K562 (cell line): ENCODE measurements around the gene ETV3L. TPM values are rescaled to one million over a fixed set of nuclear protein-coding genes. Genes with fewer than 3 reads are reported as not detected.

ENCODE experiments used
- BCOR ChIP-seq: fragments of 450-650 bp; IDR thresholded peaks from 2 replicates; pipeline ENCODE4 v1.6.1; 2016
- HDAC3 ChIP-seq: fragments of 450-650 bp; IDR thresholded peaks from 2 replicates; pipeline ENCODE4 v1.6.1; 2018; ENCODE audit warnings: borderline replicate concordance, mild to moderate bottlenecking, moderate library complexity; ENCODE audit not compliant: partially characterized antibody
- KDM5B ChIP-seq: fragments of 200-600 bp; sonication (generic); IDR thresholded peaks from 2 replicates; pipeline ENCODE4 v1.6.1; 2012; ENCODE audit warnings: low read depth, mild to moderate bottlenecking, moderate library complexity, low read length, control low read depth, inconsistent platforms; ENCODE audit not compliant: insufficient replicate concordance
- SIN3A ChIP-seq, 2 experiments: fragments of 150-350 bp in 1 of 2; IDR thresholded peaks; 2 replicates each; pipeline ENCODE4 v1.6.1; 2011 to 2016; ENCODE audit warnings: borderline replicate concordance in 2 of 2, low read depth in 2 of 2, low read length in 2 of 2, mild to moderate bottlenecking in 2 of 2, moderate library complexity in 2 of 2; ENCODE audit not compliant: control insufficient read depth in 1 of 2
- TAF1 ChIP-seq: IDR thresholded peaks from 2 replicates; pipeline ENCODE4 v1.6.1; 2011; ENCODE audit warnings: mild to moderate bottlenecking, low read length, moderate library complexity; ENCODE audit not compliant: insufficient read depth, control insufficient read depth, severe bottlenecking; ENCODE audit errors: extremely low read depth
- ZNF431 ChIP-seq: sonication (generic); formaldehyde crosslinking; IDR thresholded peaks from 2 replicates; pipeline ENCODE4 v1.8.0; 2022; ENCODE audit warnings: mild to moderate bottlenecking, missing genetic modification reagents
- polyA plus RNA-seq, 8 experiments: library from polyadenylated mRNA; depleted of rRNA in 4 of 8; stranded (reverse) in 5 of 8; unstranded in 3 of 8; fragments of >200 nt; fragmentation: Nextera tagmentation in 2 of 8; fragmentation: Illumina TruSeq in 1 of 8; extraction: Ambion mirVana in 2 of 8; extraction: Trizol in 1 of 8; gene quantifications; 2 replicates each; pipeline versions ENCODE4 v1.2.1 to v1.2.3, GENCODE V29; 2011 to 2014; ENCODE audit warnings: inconsistent platforms in 1 of 8, missing spikeins in 1 of 8
- total RNA-seq, 7 experiments: library from RNA; depleted of rRNA in 6 of 7; stranded (reverse); fragments of >200 nt in 6 of 7; fragmentation: Illumina TruSeq in 2 of 7; extraction: Trizol in 2 of 7; gene quantifications; 2 replicates each; pipeline versions ENCODE4 v1.2.1 to v1.2.3, GENCODE V29; 2011 to 2021; ENCODE audit warnings: low replicate concordance in 1 of 7
- TF ChIP-seq, protein P1 (sequence below): fragments of 250-450 bp; sonication (Bioruptor Pico); IDR thresholded peaks from 2 replicates; pipeline ENCODE4 v1.4.0; 2020
- TF ChIP-seq, protein P2 (sequence below), 2 experiments: fragments of 150-350 bp in 1 of 2; IDR thresholded peaks; 2 replicates each; pipeline ENCODE4 v1.6.1; 2012 to 2016; ENCODE audit warnings: low read depth in 2 of 2, low read length in 2 of 2, mild to moderate bottlenecking in 1 of 2, moderate library complexity in 1 of 2
- TF ChIP-seq, protein P3 (sequence below): sonication (generic); formaldehyde crosslinking; IDR thresholded peaks from 2 replicates; pipeline ENCODE4 v1.8.1; 2023; ENCODE audit warnings: mild to moderate bottlenecking, missing genetic modification reagents
- TF ChIP-seq, protein P4 (sequence below): IDR thresholded peaks from 2 replicates; pipeline ENCODE4 v1.6.1; 2014; ENCODE audit warnings: antibody characterized with exemption

ETV3L gene
- total and polyA plus RNA-seq, 9 of the 15 experiments (the other 6 are each of a cell fraction or from before 2014, with no cell fraction given): not detected

DNA sequence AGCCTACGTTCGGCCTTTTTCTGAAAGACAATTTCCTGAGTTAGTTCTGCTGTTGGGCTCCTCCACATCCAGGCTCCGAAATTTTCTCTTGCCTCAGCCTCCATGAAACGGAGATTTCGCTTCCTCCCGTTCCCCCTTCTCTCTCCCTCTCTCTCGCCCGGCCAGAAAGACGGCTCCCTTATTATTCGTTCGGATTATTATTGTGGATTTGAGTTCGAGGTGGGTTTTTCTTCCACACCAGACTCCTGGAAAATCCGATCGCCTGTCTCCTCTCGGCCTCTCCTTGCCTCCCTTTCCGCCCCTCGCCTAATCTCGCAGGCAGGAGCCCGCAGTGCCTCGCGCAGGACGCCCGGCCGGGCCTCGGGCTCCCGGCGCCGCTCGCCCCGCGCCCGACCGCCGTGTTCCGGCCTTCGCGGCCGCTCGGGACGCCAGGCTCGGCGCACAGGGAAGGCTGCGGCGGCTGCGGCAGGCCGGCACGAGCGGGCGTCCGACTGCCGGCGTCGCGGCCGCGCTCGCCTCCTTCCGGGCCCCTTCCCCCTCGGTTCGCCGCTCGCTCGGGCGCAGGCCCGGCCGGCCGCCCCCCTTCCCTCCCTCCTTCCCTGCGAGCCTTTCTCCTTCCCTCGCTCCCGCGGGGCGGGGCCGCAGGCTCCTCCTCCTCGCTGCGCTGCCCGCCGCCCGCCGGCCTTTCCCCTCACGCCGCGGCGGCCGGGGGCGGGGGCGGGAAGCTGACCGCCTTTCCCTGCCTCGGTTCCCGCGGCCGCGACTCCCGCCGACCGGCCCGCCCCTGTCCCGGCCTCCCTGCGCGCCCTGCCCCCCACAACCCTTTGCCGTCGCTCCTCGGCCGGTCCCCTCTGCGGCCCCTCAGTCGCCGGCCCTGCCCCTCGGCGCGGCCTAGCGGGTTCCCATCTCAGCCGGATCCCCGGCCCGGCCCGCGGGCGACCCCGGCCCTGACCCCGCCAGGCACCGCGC is 54.1 kb downstream of the ETV3L start, which contains the start of gene ARHGEF11 (continued):
- TF ChIP-seq, protein P1, sequence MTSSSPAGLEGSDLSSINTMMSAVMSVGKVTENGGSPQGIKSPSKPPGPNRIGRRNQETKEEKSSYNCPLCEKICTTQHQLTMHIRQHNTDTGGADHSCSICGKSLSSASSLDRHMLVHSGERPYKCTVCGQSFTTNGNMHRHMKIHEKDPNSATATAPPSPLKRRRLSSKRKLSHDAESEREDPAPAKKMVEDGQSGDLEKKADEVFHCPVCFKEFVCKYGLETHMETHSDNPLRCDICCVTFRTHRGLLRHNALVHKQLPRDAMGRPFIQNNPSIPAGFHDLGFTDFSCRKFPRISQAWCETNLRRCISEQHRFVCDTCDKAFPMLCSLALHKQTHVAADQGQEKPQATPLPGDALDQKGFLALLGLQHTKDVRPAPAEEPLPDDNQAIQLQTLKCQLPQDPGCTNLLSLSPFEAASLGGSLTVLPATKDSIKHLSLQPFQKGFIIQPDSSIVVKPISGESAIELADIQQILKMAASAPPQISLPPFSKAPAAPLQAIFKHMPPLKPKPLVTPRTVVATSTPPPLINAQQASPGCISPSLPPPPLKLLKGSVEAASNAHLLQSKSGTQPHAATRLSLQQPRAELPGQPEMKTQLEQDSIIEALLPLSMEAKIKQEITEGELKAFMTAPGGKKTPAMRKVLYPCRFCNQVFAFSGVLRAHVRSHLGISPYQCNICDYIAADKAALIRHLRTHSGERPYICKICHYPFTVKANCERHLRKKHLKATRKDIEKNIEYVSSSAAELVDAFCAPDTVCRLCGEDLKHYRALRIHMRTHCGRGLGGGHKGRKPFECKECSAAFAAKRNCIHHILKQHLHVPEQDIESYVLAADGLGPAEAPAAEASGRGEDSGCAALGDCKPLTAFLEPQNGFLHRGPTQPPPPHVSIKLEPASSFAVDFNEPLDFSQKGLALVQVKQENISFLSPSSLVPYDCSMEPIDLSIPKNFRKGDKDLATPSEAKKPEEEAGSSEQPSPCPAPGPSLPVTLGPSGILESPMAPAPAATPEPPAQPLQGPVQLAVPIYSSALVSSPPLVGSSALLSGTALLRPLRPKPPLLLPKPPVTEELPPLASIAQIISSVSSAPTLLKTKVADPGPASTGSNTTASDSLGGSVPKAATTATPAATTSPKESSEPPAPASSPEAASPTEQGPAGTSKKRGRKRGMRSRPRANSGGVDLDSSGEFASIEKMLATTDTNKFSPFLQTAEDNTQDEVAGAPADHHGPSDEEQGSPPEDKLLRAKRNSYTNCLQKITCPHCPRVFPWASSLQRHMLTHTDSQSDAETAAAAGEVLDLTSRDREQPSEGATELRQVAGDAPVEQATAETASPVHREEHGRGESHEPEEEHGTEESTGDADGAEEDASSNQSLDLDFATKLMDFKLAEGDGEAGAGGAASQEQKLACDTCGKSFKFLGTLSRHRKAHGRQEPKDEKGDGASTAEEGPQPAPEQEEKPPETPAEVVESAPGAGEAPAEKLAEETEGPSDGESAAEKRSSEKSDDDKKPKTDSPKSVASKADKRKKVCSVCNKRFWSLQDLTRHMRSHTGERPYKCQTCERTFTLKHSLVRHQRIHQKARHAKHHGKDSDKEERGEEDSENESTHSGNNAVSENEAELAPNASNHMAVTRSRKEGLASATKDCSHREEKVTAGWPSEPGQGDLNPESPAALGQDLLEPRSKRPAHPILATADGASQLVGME: 0 out of 2 replicates have a peak, but pooled peaks have one; percentile 39
- no peak for TF ChIP-seq ZNF431
- TF ChIP-seq HDAC3: no peak
- TF ChIP-seq BCOR: peak; percentile 24; the same call in 1 of the 2 replicates
- TF ChIP-seq, protein P2, sequence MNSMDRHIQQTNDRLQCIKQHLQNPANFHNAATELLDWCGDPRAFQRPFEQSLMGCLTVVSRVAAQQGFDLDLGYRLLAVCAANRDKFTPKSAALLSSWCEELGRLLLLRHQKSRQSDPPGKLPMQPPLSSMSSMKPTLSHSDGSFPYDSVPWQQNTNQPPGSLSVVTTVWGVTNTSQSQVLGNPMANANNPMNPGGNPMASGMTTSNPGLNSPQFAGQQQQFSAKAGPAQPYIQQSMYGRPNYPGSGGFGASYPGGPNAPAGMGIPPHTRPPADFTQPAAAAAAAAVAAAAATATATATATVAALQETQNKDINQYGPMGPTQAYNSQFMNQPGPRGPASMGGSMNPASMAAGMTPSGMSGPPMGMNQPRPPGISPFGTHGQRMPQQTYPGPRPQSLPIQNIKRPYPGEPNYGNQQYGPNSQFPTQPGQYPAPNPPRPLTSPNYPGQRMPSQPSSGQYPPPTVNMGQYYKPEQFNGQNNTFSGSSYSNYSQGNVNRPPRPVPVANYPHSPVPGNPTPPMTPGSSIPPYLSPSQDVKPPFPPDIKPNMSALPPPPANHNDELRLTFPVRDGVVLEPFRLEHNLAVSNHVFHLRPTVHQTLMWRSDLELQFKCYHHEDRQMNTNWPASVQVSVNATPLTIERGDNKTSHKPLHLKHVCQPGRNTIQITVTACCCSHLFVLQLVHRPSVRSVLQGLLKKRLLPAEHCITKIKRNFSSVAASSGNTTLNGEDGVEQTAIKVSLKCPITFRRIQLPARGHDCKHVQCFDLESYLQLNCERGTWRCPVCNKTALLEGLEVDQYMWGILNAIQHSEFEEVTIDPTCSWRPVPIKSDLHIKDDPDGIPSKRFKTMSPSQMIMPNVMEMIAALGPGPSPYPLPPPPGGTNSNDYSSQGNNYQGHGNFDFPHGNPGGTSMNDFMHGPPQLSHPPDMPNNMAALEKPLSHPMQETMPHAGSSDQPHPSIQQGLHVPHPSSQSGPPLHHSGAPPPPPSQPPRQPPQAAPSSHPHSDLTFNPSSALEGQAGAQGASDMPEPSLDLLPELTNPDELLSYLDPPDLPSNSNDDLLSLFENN (IDR thresholded peaks at IDR 0.05; ENCODE audit: low read depth in 2 of 2, low read length in 2 of 2): no peak; a peak in 1 of 4 replicates
- peak; percentile 54 for TF ChIP-seq TAF1
- peak; percentile 73 for TF ChIP-seq KDM5B
- TF ChIP-seq SIN3A (IDR thresholded peaks at IDR 0.05; ENCODE audit: borderline replicate concordance in 2 of 2, control insufficient read depth in 1 of 2, low read depth in 2 of 2, low read length in 2 of 2): 0 out of 4 replicates have a peak, but pooled peaks of 1 of the 2 experiments have one; percentile 42
- TF ChIP-seq, protein P3, sequence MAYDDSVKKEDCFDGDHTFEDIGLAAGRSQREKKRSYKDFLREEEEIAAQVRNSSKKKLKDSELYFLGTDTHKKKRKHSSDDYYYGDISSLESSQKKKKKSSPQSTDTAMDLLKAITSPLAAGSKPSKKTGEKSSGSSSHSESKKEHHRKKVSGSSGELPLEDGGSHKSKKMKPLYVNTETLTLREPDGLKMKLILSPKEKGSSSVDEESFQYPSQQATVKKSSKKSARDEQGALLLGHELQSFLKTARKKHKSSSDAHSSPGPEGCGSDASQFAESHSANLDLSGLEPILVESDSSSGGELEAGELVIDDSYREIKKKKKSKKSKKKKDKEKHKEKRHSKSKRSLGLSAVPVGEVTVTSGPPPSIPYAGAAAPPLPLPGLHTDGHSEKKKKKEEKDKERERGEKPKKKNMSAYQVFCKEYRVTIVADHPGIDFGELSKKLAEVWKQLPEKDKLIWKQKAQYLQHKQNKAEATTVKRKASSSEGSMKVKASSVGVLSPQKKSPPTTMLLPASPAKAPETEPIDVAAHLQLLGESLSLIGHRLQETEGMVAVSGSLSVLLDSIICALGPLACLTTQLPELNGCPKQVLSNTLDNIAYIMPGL (CRISPR knock-in tag): 0 out of 2 replicates have a peak, but pooled peaks have one; percentile 19
- TF ChIP-seq, protein P4, sequence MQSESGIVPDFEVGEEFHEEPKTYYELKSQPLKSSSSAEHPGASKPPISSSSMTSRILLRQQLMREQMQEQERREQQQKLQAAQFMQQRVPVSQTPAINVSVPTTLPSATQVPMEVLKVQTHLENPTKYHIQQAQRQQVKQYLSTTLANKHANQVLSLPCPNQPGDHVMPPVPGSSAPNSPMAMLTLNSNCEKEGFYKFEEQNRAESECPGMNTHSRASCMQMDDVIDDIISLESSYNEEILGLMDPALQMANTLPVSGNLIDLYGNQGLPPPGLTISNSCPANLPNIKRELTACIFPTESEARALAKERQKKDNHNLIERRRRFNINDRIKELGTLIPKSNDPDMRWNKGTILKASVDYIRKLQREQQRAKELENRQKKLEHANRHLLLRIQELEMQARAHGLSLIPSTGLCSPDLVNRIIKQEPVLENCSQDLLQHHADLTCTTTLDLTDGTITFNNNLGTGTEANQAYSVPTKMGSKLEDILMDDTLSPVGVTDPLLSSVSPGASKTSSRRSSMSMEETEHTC: no peak
